Lower leg skin (tissue), 4 donors: ENCODE results near the gene CH25H. TPM values are rescaled to one million over a fixed set of nuclear protein-coding genes. Genes with fewer than 3 reads are reported as not detected.

ENCODE experiments used
- DNase-seq, 2 donors: peaks; one replicate each; pipeline ENCODE4 v3.0.0-alpha.2; 2019; ENCODE audit warnings: low spot score in 2 of 2
- H3K4me3 ChIP-seq: fragments of 200-600 bp; sonication (generic); 2 replicates; pipeline ENCODE4 v1.5.1; 2017; ENCODE audit warnings: mild to moderate bottlenecking, low read depth; ENCODE audit not compliant: poor library complexity, severe bottlenecking
- CTCF ChIP-seq, 3 donors: fragments of 450-650 bp; IDR thresholded peaks; one replicate each; pipeline ENCODE4 v1.5.1; 2016; ENCODE audit warnings: antibody characterized with exemption in 3 of 3, mild to moderate bottlenecking in 3 of 3, moderate library complexity in 2 of 3
- POLR2A ChIP-seq, 2 donors: fragments of 450-650 bp; IDR thresholded peaks; one replicate each; pipeline ENCODE4 v1.6.1; 2016 to 2017; ENCODE audit warnings: antibody characterized with exemption in 2 of 2, mild to moderate bottlenecking in 1 of 2, moderate library complexity in 1 of 2
- WGBS, 2 donors: methylation state at CpG; one replicate each; pipeline ENCODE4 v1.1.5; 2018; 5-methylcytosine and 5-hydroxymethylcytosine counted together
- intact Hi-C: fragments of 100-400 bp; cut with DNase I; formaldehyde crosslinking; loops from one replicate; pipeline ENCODE4 v1.15.0; 2023; ENCODE audit warnings: low total_unique reads
- total RNA-seq, 4 donors: library from RNA; depleted of rRNA; stranded (reverse); fragments of >200 nt; gene quantifications; one replicate each; pipeline ENCODE4 v1.1.0, GENCODE V29; 2016

The CH25H gene
- total RNA-seq, 4 donors from 2014 or later = 0.45 to 2.8 (median 0.97) TPM

GRCh38 chr10:89236226-89236797 is 29.2 kb upstream of the CH25H start:
- intact Hi-C loops = no loop called here
- H3K4me3 ChIP-seq = no peak overlapping the region
- 62 to 63% methylated on average over 4 of the region's 4 CpGs for WGBS, 2 donors
- TF ChIP-seq POLR2A (IDR thresholded peaks at IDR 0.05) = no peak
- no peak for TF ChIP-seq CTCF (IDR thresholded peaks at IDR 0.05)
- no peak for DNase-seq

- TF ChIP-seq POLR2A (IDR thresholded peaks at IDR 0.05) (no peak), CTCF (IDR thresholded peaks at IDR 0.05) (no peak)
- 65 to 71% methylated on average over 12 of the region's 12 CpGs for WGBS, 2 donors
- DNase-seq = peak; percentile 80 to 94
- no peak overlapping the region for H3K4me3 ChIP-seq
- intact Hi-C loops = no loop called here
Measured at GRCh38 chr10:89235073-89235798, 28.1 kb upstream of the CH25H start.

GRCh38 chr10:89233033-89233432 is 25.9 kb upstream of the CH25H start:
- DNase-seq = no peak
- H3K4me3 ChIP-seq = no peak overlapping the region
- TF ChIP-seq POLR2A (IDR thresholded peaks at IDR 0.05) (no peak), CTCF (IDR thresholded peaks at IDR 0.05) (no peak)
- WGBS, 2 donors = 83 to 84% methylated on average over 2 of the region's 2 CpGs
- intact Hi-C loops = no loop called here

GRCh38 chr10:89228962-89229361 is 21.8 kb upstream of the CH25H start:
- no peak for TF ChIP-seq CTCF (IDR thresholded peaks at IDR 0.05)
- no peak for TF ChIP-seq POLR2A (IDR thresholded peaks at IDR 0.05)
- no peak overlapping the region for H3K4me3 ChIP-seq
- DNase-seq = no peak
- intact Hi-C loops = no loop called here

- WGBS, 2 donors = 68 to 77% methylated on average over 3 of the region's 3 CpGs
- no peak for DNase-seq
- no peak overlapping the region for H3K4me3 ChIP-seq
- TF ChIP-seq POLR2A (IDR thresholded peaks at IDR 0.05) (no peak), CTCF (IDR thresholded peaks at IDR 0.05) (no peak)
- intact Hi-C loops = no loop called here
Measured at GRCh38 chr10:89228146-89228545, 21.0 kb upstream of the CH25H start.
